ENCODE measurements around the gene MTF2. TPM values are rescaled to one million over a fixed set of nuclear protein-coding genes. Genes with fewer than 3 reads are reported as not detected.

MTF2 gene
- polyA plus RNA-seq, 1 donor from 2014 or later, result 60.7 TPM

DNA sequence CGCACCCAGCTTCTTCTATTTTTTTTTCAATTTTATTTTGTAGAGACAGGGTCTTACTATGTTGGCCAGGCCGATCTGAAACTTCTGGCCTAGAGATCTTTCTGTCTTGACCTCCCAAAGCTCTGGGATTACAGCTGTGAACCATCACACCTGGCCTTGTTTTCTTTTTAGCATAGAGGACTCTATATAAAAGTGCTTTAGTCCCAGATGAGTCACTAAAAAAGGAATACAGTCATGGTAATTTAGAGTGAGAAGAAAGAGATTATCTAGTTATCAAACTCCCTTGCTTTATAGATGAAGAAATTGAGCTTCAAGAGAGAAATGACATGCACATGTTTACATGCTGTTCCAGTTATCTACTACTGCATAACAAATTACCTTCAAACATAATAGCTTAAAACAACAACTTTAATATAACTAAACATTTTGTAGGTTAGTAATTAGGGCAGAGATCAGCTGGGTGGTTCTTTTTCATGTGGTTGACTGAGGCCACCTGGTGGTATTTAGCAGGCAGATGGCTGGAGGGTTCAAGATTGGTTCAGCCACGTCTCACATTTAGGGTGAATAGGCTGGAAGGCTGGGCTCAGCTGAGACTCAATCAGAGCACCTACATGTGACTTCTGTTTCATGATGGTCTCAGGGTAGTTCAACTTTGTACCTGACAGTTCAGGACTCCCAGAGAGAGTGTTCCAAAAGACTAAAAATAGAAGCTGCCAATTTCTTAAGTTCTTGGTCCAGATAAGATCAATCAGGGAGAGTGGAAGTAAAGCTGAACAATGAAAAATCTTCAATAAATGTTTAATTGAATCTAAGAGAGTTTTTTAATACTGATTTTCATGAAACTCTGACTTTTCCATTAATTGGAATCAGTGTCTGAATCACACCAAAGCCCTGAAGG, 16.9 kb upstream of the MTF2 start:
- Mint-ChIP-seq H3K4me1 (no peaks in the 10 kb centered on the region), H3K27me3 (peaks cover 14% of the 10 kb centered on the region), H3K36me3 (peaks cover 3% of the 10 kb centered on the region), H3K27ac (no peak overlapping the region), H3K9me3 (no peaks in the 10 kb centered on the region), H3K4me3 (no peak overlapping the region)

DNA sequence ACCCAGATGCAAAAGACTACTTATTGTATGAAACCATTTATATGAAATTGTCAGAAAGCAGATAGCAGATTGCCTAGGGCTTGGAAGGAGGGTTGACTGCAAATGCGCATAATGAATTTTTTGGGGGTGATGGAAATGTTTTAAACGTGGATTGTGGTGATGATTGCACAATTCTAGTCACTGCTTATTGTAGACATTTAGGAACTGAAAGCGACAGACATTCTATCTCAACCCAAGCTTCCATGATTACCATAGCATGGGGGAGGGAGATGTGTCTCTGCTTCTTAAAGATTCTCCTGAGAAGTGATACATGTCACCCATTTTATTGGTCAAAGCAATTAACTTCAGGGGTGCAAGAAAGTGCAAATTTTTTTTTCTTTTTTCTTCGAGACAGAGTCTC, 2.8 kb upstream of the MTF2 start:
- Mint-ChIP-seq H3K27me3 (no peaks in the 10 kb centered on the region), H3K36me3 (no peaks in the 10 kb centered on the region), H3K4me3 (peak overlapping the region in 1 of 4 donors; percentile 74), H3K4me1 (peaks cover 15 to 29% (median 17%) of the 10 kb centered on the region in 3 donors), H3K9me3 (peaks cover 0 to 2% (median 0%) of the 10 kb centered on the region in 3 donors), H3K27ac (peak overlapping the region in 1 of 3 donors; percentile 84)

DNA sequence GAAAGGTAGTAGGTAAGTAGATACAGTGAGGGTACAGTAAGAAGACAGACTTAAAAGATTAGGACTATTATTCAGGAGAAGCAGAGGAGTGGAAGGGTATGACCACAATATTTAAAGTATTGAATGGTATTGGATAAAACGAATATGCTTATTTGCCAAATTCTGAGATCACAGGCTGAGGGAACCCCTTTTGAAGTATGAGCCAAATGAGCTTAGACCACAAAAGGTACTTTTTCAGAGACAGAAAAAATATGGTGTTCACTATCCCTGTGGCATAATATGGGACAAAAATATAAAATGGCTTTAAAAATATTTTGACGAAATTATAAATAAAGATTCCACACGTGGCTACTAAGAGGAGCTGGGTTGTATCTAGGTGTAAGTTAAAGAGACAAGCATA, 880 bp upstream of the MTF2 start:
- no peaks in the 10 kb centered on the region for H3K27me3 Mint-ChIP-seq
- H3K4me3 Mint-ChIP-seq, result peak overlapping the region; percentile 94 to 99 (median 97)
- no peaks in the 10 kb centered on the region for H3K36me3 Mint-ChIP-seq
- no peaks in the 10 kb centered on the region for H3K9me3 Mint-ChIP-seq
- peak overlapping the region; percentile 76 to 99 (median 92) for H3K27ac Mint-ChIP-seq
- H3K4me1 Mint-ChIP-seq, result peaks cover 27 to 32% (median 28%) of the 10 kb centered on the region in 3 donors

DNA sequence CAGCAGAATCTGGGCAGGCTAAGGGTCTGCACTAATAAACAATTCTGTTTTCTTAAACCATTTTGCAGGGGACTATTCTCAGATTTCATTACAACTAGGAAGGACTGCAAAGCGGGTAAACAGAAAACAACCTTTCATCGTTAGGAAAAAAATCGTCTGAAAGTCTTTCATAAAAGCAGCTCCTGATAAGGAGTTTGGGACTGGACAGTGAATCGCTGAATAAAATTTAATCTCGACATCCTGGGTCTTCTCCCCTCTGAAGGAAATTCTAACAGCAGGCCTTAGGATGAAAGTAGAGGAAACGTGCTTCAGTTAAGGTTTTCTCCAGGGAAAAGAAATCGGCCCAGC, 471 bp upstream of the MTF2 start:
- Mint-ChIP-seq H3K4me3 (peak overlapping the region; percentile 94 to 99 (median 97)), H3K9me3 (no peaks in the 10 kb centered on the region), H3K4me1 (peaks cover 29 to 36% (median 32%) of the 10 kb centered on the region in 3 donors), H3K36me3 (no peaks in the 10 kb centered on the region), H3K27me3 (no peaks in the 10 kb centered on the region), H3K27ac (peak overlapping the region; percentile 92 to 99 (median 97))

DNA sequence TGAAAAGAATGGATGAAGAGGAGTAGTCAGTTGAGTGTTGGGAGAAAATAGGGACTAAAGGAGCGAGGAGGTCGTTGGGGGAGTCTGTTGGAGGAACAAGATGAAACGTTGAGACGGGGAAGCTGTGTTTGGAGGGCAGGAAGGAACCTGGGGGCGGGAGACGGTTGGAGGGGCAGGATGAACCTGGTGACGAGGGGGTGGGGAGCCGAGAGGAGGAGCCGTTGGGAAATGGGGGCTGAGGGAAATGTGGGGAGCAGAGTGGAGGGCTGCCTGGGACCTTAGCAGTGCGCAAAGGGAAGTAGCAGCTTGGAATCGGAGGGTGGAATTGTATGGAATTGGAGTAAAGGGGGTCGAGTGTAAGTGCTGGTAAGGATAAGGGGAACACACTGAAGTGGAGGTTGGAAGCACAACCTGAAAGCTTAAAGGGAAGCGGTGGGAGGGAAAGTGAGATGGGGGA, 630 bp downstream of the MTF2 start:
- peaks cover 32 to 44% (median 33%) of the 10 kb centered on the region in 3 donors for H3K4me1 Mint-ChIP-seq

DNA sequence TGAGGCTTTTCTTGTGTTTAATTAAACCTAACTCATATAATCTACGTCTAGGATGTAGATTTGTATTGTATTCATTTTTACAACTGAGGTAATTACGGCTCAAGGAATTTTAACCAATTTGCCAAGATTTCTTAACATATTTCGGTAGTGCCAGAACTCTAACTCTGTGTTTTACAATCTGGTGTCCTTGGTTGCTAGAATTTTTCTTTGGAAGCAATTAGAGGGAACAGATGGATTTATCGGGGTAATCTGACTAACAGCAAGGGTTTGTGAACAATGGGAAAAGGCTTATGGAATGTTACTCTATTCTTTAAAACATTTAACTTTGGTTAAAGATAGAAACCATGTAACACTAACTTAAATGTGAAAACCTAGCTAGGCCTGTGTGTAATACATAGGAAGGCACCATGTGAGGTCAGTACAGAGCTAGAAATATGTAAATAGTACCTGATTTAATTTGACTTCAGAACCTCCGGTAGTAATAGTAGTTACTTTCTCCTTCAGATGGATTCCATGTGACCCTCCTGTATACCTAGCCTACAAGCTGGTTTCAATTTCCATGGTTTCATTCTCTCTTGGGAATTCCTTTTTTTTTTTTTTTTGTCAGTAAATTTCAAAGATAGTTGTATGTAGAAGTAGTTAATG, 1.2 kb downstream of the MTF2 start:
- peak overlapping the region; percentile 92 to 99 (median 97) for H3K27ac Mint-ChIP-seq
- peaks cover 32 to 46% (median 33%) of the 10 kb centered on the region in 3 donors for H3K4me1 Mint-ChIP-seq
- peak overlapping the region; percentile 94 to 99 (median 97) for H3K4me3 Mint-ChIP-seq
- H3K9me3 Mint-ChIP-seq, result no peaks in the 10 kb centered on the region
- H3K27me3 Mint-ChIP-seq, result no peaks in the 10 kb centered on the region
- peaks cover 3% of the 10 kb centered on the region for H3K36me3 Mint-ChIP-seq

More for the DNA sequence above, 630 bp downstream of the MTF2 start:
- peak overlapping the region; percentile 92 to 99 (median 97) for H3K27ac Mint-ChIP-seq
- H3K27me3 Mint-ChIP-seq, result no peaks in the 10 kb centered on the region
- H3K4me3 Mint-ChIP-seq, result peak overlapping the region; percentile 94 to 99 (median 97)
- no peaks in the 10 kb centered on the region for H3K9me3 Mint-ChIP-seq
- H3K36me3 Mint-ChIP-seq, result peaks cover 3% of the 10 kb centered on the region

DNA sequence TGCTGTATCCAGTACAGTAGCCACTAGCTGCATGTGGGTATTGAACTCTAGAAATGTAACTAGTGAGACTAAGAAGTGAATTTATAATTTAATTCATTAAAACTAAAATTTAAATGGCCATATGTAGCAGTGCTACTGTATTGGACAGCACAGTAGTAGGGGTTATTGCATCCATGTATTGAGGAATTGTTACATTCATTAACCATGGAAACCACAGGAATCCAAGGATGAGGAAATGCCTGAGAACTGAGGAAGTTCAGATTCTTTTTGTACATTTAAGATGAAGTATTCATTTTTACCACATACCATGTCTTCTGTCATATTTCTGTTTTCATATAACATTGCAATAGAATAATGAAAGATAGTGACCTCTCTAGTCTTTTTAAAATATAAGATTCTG, 2.6 kb downstream of the MTF2 start:
- peak overlapping the region in 3 of 4 donors; percentile 94 to 97 (median 97) for H3K4me3 Mint-ChIP-seq
- H3K27ac Mint-ChIP-seq, result peak overlapping the region in 2 of 3 donors; percentile 61 to 92
- peaks cover 34 to 53% (median 42%) of the 10 kb centered on the region in 3 donors for H3K4me1 Mint-ChIP-seq
- H3K9me3 Mint-ChIP-seq, result no peaks in the 10 kb centered on the region
- H3K27me3 Mint-ChIP-seq, result no peaks in the 10 kb centered on the region
- peaks cover 6% of the 10 kb centered on the region for H3K36me3 Mint-ChIP-seq

DNA sequence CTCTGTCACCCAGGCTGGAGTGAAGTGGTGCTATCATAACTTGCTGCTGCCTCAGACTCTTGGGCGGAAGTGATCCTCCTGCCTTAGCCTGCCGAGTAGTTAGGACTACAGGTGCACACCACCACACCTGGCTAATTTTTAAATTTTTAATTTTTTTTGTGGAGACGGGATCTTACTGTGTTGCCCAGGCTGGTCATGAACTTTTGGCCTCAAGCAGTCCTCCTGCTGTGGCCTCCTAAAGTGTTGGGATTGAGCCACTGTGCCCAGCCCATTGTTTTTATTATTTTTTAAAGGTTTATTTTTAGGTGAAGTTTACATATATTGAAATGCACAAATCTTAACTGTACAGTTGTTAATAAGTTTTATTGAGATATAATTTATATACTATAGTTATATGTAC, 3.2 kb downstream of the MTF2 start:
- H3K36me3 Mint-ChIP-seq, result peaks cover 6% of the 10 kb centered on the region
- H3K4me1 Mint-ChIP-seq, result peaks cover 38 to 55% (median 46%) of the 10 kb centered on the region in 3 donors
- no peak overlapping the region for H3K27ac Mint-ChIP-seq
- no peaks in the 10 kb centered on the region for H3K9me3 Mint-ChIP-seq
- H3K27me3 Mint-ChIP-seq, result no peaks in the 10 kb centered on the region
- peak overlapping the region in 2 of 4 donors; percentile 10 to 43 for H3K4me3 Mint-ChIP-seq

DNA sequence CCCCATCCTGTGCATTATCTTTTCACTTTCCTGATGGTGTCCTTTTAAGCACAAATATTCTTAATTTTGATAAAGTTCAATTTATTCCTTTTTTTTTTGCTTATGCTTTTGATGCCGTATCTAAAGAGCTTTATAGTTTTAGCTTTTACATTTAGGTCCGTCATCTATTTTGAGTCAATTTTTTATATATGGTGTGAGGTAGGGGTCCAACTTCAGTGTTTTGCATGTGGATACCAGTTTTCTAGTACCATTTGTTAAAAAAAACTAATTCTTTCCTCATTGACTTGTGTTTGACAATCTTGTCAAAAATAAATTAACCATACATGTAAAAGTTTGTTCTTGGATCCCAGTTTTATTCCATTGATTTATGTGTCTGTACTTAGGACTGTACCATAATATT, 4.9 kb downstream of the MTF2 start:
- Mint-ChIP-seq H3K4me3 (peak overlapping the region in 2 of 4 donors; percentile 18 to 24), H3K36me3 (peaks cover 6% of the 10 kb centered on the region), H3K4me1 (peaks cover 42 to 55% (median 48%) of the 10 kb centered on the region in 3 donors), H3K27me3 (no peaks in the 10 kb centered on the region), H3K9me3 (no peaks in the 10 kb centered on the region), H3K27ac (peak overlapping the region in 1 of 3 donors; percentile 16)

DNA sequence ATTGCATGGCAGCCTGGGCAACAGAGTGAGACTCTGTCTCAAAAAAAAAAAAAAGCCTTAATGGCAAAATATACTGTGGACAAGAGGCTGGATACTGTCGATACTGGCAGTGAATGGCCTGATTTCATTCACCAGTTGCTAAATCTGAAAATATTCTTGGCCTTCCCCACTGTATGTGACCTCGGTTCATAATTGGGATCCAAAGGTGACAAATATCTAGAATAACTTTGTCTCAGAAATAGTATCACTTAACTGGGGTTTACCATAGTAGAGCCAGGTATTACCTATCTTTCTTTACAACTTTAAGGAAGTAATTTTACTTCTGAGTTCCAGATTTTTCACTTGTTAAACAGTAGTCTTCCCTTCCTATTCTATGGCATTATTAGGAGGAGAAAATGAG, 8.4 kb downstream of the MTF2 start:
- Mint-ChIP-seq H3K27me3 (no peaks in the 10 kb centered on the region), H3K9me3 (no peaks in the 10 kb centered on the region), H3K4me3 (no peak overlapping the region), H3K27ac (no peak overlapping the region), H3K4me1 (peaks cover 29 to 41% (median 39%) of the 10 kb centered on the region in 3 donors), H3K36me3 (peaks cover 6% of the 10 kb centered on the region)

DNA sequence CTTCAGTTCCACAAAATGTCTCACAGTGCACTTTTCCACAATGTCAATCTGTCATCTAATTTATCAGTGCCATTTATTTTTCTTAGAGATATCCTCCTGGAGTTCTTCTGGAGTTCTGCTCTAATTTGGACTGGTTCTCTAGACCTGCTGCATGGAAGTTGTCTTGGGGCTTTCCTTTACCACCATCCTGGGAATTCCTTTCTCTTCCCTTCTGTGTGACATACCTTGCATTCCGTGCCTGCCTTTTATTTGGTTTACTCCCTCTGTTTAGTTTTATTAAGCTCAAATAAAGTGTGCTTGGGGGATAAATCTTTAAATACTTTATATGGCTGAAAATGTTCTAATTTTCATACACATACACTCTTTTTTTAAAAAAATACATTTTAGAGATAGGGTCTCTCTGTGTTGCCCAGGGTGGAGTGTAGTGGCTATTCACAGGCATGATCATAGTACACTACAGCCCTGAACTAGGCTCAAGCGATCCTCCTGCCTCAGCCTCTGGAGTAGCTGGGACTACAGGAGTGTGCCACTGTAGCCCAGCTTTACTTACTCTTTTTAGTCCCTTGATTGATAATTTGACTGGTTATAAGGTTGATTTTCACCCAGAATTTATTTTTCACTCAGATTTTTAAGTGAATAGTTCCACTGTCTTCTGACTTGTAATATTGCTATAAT, 14.4 kb downstream of the MTF2 start:
- Mint-ChIP-seq H3K4me1 (peaks cover 33 to 43% (median 38%) of the 10 kb centered on the region in 3 donors), H3K9me3 (no peaks in the 10 kb centered on the region), H3K27me3 (no peaks in the 10 kb centered on the region), H3K36me3 (peaks cover 8% of the 10 kb centered on the region), H3K4me3 (no peak overlapping the region), H3K27ac (peak overlapping the region in 1 of 3 donors; percentile 40)

DNA sequence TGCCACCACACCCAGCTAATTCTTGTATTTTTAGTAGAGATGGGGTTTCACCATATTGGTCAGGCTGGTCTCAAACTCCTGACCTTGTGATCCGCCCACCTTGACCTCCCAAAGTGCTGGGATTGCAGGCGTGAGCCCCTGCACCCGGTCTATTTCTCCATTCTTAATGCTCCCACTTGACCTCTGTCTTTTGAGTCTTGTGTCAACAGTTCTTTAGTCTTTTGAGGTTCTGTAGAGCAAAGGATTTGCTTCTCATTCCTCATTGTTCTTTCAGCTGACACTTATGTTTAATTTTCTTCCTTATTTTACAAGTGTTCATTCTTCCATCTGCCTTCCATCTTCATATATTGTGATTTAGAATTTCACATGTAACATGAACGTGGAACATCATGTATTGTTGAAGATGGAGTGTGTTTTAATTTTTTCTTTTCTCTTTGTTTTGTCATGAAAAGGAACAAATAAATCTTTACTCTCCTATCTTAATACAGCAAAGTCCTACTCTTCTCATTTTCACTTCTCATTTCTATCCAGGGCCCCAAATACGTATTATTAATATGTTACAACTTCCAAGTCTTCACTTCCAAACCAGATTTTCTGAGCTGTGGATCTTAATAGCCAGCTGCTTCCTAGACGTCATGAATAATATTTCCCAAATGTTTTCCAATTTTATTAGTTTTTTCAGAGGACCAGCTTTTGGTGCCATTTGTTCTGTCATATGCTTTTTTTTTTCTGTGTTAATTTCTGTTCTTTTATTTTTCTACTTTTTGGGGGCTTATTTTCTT, 16.9 kb downstream of the MTF2 start:
- Mint-ChIP-seq H3K27ac (peak overlapping the region; percentile 5 to 60 (median 11)), H3K36me3 (peaks cover 8% of the 10 kb centered on the region), H3K4me3 (peak overlapping the region in 3 of 4 donors; percentile 7 to 54 (median 22)), H3K4me1 (peaks cover 51 to 65% (median 57%) of the 10 kb centered on the region in 3 donors), H3K27me3 (no peaks in the 10 kb centered on the region), H3K9me3 (no peaks in the 10 kb centered on the region)

DNA sequence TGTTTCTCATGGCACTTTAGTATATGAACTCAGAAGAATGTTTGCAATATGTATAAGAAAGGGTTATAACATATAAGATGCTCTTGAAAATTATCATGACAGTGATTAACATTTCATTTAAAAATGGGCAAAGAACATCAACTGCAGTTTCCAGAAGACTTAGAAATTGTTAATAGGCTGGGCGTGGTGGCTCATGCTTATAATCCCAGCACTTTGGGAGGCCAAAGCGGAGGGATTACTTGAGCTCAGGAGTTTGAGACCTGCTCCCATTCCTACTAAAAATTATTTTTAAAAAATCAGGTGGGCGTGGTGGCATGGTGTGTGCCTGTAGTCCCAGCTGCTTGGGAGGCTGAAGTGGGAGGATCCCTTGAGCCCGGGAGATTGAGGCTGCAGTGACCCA, 23.1 kb downstream of the MTF2 start:
- H3K27ac Mint-ChIP-seq, result no peak overlapping the region
- H3K27me3 Mint-ChIP-seq, result no peaks in the 10 kb centered on the region
- peaks cover 0 to 4% (median 3%) of the 10 kb centered on the region in 3 donors for H3K9me3 Mint-ChIP-seq
- H3K4me3 Mint-ChIP-seq, result peak overlapping the region in 1 of 4 donors; percentile 58
- H3K4me1 Mint-ChIP-seq, result peaks cover 44 to 53% (median 44%) of the 10 kb centered on the region in 3 donors
- peaks cover 9% of the 10 kb centered on the region for H3K36me3 Mint-ChIP-seq

DNA sequence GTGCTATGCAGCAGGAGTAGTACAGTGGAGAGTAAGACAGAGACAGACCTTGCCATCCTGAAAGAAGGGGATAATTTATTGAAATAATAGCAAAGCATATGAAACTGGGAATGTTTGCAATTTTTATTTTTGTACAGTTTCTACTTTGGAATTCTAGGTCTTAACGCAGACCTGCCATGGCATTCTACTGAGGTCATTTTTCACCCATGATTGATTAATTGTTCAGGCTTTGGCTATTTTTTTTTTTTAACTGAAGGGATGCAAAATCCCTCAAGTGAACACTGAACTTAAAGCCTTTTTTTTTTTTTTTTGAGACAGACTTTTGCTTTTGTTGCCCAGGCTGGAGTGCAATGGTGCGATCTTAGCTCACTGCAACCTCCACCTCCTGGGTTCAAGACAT, 27.1 kb downstream of the MTF2 start:
- Mint-ChIP-seq H3K4me3 (peak overlapping the region in 1 of 4 donors; percentile 14), H3K9me3 (peaks cover 0 to 6% (median 4%) of the 10 kb centered on the region in 3 donors), H3K27ac (no peak overlapping the region), H3K4me1 (peaks cover 30 to 48% (median 34%) of the 10 kb centered on the region in 3 donors), H3K27me3 (no peaks in the 10 kb centered on the region), H3K36me3 (peaks cover 20% of the 10 kb centered on the region)

Data from IgD-negative memory B cell (primary cell).